Measurements from ENCODE around the gene PDIA3. TPM values are rescaled to one million over a fixed set of nuclear protein-coding genes. Genes with fewer than 3 reads are reported as not detected.
A peak's percentile ranks its signal among the peaks of the same experiment; 100 is the strongest.
"Not testable (repeated sequence)": the region's sequence is repeated elsewhere in the genome, so short reads cannot be mapped to it uniquely, and the experiment has no call there.

Gene PDIA3
- total RNA-seq, 4 donors from 2014 or later = 307 to 764 (median 542) TPM

DNA sequence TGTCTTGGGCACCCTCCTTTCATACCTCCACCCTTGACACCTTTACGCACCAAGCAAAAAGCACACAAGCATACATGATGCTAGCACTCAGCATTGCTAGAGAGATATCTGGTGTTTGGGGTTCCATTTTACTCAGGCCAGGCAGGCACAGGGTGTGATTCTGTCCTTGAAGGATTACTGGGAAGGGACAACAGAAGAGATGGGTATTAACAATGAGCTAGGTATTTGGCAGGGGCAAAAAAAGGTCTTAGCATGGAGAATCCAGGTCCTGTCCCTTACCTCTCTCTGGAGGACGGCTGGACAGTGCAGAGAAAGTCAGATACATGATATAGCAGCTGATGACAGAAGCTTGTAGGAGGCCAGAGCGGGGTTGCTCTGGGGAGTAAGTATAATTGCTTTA is 50.3 kb downstream of the PDIA3 start:
- TF ChIP-seq POLR2A (IDR thresholded peaks at IDR 0.05) = no peak
- TF ChIP-seq, protein P1, sequence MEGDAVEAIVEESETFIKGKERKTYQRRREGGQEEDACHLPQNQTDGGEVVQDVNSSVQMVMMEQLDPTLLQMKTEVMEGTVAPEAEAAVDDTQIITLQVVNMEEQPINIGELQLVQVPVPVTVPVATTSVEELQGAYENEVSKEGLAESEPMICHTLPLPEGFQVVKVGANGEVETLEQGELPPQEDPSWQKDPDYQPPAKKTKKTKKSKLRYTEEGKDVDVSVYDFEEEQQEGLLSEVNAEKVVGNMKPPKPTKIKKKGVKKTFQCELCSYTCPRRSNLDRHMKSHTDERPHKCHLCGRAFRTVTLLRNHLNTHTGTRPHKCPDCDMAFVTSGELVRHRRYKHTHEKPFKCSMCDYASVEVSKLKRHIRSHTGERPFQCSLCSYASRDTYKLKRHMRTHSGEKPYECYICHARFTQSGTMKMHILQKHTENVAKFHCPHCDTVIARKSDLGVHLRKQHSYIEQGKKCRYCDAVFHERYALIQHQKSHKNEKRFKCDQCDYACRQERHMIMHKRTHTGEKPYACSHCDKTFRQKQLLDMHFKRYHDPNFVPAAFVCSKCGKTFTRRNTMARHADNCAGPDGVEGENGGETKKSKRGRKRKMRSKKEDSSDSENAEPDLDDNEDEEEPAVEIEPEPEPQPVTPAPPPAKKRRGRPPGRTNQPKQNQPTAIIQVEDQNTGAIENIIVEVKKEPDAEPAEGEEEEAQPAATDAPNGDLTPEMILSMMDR (IDR thresholded peaks at IDR 0.05) = no peak
- no peaks in the 10 kb centered on the region for H3K9me3 ChIP-seq
- DNase-seq = no peak
- H3K4me3 ChIP-seq (replicated peaks in 1 of 3) = no peak overlapping the region
- H3K27me3 ChIP-seq = no peaks in the 10 kb centered on the region
- peaks cover 18 to 19% of the 10 kb centered on the region in 2 donors for H3K36me3 ChIP-seq
- WGBS, 2 donors = 96 to 97% methylated on average over 3 of the region's 3 CpGs
- intact Hi-C loops (cut with DNase I) = no loop called here
- no peak overlapping the region for H3K27ac ChIP-seq
- peaks cover 36 to 59% of the 10 kb centered on the region in 2 donors for H3K4me1 ChIP-seq

DNA sequence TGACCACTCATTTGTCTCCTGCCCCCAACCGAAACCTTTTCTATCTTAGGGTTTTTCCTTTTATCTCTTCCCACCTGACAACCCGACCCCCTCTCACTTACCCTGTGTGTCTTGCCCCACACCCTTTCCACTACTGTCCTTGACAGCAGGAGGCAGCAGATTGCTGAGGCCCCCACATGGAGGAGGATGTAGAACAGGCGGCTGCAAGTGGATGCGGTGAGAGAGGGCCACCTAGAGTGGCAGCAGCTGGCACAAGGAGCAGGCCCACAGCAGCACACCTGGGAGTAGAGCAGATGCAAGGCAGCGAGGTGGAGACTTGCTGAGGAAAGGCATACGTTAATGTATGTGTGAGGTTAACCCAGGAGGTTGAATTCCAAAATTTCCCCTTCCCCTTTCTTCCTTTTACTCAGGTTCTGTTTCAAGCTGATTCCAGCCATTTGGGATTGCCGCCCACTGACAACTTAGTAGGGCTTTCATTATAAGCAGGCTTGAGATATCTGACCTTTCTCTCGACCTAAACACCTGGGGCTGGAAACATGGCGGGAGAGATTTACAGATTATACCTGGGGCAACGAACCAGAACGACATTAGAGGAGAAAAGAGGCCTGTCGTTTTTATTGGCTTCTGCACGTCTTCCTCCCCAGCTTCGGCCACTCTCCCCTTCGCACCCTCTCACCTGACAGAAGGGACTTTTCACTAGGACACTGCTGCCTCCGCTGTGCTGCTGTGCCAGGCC is 53.1 kb downstream of the PDIA3 start:
- WGBS, 2 donors = 85 to 86% methylated on average over 16 of the region's 16 CpGs
- Histone ChIP-seq H3K4me3 (replicated peaks in 1 of 3) (no peak overlapping the region), H3K27me3 (no peaks in the 10 kb centered on the region), H3K4me1 (peaks cover 23 to 45% of the 10 kb centered on the region in 2 donors), H3K9me3 (no peaks in the 10 kb centered on the region), H3K36me3 (peaks cover 9 to 11% of the 10 kb centered on the region in 2 donors), H3K27ac (peak overlapping the region in 2 of 3 donors; percentile 96 to 100)
- intact Hi-C loops (cut with DNase I) = no loop called here
- no peak for DNase-seq
- TF ChIP-seq, protein P1 (IDR thresholded peaks at IDR 0.05) = no peak
- TF ChIP-seq POLR2A (IDR thresholded peaks at IDR 0.05) = no peak

DNA sequence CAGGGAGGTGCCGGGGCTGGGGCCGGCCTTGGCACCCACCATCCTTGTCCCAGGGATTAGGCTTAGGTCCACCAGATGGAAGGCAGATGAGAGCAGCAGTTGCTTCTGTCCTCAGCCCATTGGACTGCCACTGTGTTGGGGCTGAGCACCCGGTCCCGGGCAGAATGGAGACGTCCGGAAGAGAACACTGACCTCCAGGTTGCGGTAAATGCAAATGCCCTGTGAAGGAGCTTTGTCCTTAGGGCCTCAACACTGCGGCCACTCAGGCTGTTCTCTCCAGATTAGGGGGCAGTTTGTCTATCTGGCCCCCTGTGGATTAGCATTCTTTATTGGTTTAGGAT is 53.7 kb downstream of the PDIA3 start, which contains the start of gene SERINC4:
SERINC4 (minus strand) TSS at position 276 of the 341 bp plus-strand sequence; CDS start at position 42, 234 bp downstream.
- 97 to 99% methylated on average over 5 to 7 of the region's 8 CpGs for WGBS, 2 donors
- H3K27ac ChIP-seq = peak within 1 kb of the TSS; percentile 89 to 100 (median 96)
- H3K9me3 ChIP-seq = no peaks in the 10 kb centered on the region
- peaks cover 20 to 40% of the 10 kb centered on the region in 2 donors for H3K4me1 ChIP-seq
- H3K4me3 ChIP-seq (replicated peaks in 1 of 3) = peak within 1 kb of the TSS; percentile 28 to 83 (median 72)
- TF ChIP-seq POLR2A (IDR thresholded peaks at IDR 0.05) = no peak
- TF ChIP-seq, protein P1 (IDR thresholded peaks at IDR 0.05) = no peak
- H3K36me3 ChIP-seq = peaks cover 10 to 11% of the 10 kb centered on the region in 2 donors
- H3K27me3 ChIP-seq = no peaks in the 10 kb centered on the region
- no peak for DNase-seq
- intact Hi-C loops (cut with DNase I) = no loop called here

DNA sequence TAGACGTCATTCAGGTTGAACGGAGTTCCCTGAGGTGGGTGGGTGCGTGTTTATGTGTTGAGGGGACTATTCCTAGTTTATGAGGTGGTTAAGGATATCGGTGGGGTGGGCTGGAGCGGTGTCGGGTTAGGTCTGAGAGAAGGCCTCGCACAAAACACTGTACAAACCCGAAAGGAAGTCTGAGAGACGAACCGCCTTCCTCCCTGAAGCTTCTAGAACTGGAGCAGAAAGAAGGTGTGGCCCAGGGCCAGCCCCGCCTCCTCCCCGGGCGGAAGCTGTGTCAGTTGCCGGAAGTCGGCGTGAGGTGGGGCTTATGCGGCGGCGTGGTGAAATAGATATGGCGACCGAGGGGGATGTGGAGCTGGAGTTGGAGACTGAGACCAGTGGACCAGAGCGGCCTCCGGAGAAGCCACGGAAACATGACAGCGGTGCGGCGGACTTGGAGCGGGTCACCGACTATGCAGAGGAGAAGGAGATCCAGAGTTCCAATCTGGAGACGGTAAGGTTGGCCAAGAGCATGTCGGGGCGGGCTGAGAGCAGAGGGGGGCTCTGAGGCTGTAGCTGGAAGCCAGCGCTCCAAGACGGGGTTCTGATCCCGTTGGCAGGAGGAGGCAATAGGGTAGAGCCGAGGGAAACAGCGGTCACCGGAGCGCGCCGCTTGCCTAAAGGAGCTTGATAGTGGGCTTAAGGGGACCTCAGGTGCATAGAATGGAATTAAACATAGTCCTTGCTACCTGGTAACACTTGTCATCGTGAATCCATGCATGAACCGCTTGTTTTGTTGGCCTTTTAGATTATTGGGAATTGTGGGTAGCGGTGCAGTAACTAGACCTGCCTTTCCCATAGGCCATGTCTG is 54.3 kb downstream of the PDIA3 start, which contains the start of gene HYPK:
HYPK (plus strand) TSS at position 314 of the 856 bp plus-strand sequence; CDS start at position 338, 24 bp downstream.
- WGBS, 2 donors = 9 to 10% methylated on average over 35 to 44 of the region's 44 CpGs
- Histone ChIP-seq H3K36me3 (peaks cover 14 to 16% of the 10 kb centered on the region in 2 donors), H3K4me1 (peaks cover 20 to 34% of the 10 kb centered on the region in 2 donors), H3K4me3 (replicated peaks in 1 of 3) (peak within 1 kb of the TSS; percentile 28 to 83 (median 72)), H3K27ac (peak within 1 kb of the TSS; percentile 89 to 100 (median 96)), H3K27me3 (no peaks in the 10 kb centered on the region), H3K9me3 (no peaks in the 10 kb centered on the region)
- peak; percentile 94 for DNase-seq
- intact Hi-C loops (cut with DNase I) = no loop called here
- TF ChIP-seq, protein P1 (IDR thresholded peaks at IDR 0.05) = no peak
- TF ChIP-seq POLR2A (IDR thresholded peaks at IDR 0.05) = peak in 1 of 2 donors; percentile 88

DNA sequence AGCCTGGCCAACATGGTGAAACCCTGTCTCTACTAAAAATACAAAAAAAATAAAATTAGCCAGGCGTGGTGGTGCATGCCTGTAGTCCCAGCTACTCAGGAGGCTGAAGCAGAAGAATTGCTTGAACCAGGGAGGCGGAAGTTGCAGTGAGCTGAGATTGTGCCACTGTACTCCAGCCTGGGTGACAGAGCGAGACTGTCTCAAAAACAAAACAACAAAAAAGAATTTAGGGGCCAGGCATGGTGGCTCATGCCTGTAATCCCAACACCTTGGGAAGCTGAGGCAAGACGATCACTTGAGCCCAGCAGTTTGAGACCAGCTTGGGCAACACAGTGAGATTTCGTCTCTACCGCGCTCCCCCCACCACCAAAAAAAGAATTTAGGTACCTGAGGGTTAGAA is 56.4 kb downstream of the PDIA3 start:
- H3K9me3 ChIP-seq; H3K27ac ChIP-seq; H3K27me3 ChIP-seq; H3K4me3 ChIP-seq (replicated peaks in 1 of 3); DNase-seq; intact Hi-C loops (cut with DNase I): not testable (repeated sequence)
- H3K36me3 ChIP-seq = peaks cover 34 to 35% of the 10 kb centered on the region in 2 donors
- WGBS, 2 donors = 98% methylated on average over 7 of the region's 7 CpGs
- peaks cover 20 to 32% of the 10 kb centered on the region in 2 donors for H3K4me1 ChIP-seq
